Prostate gland (tissue), 2 donors: Measurements from ENCODE around the gene ATOSA. TPM values are rescaled to one million over a fixed set of nuclear protein-coding genes. Genes with fewer than 3 reads are reported as not detected.
A peak's percentile ranks its signal among the peaks of the same experiment; 100 is the strongest.

Source experiments
- DNase-seq: peaks from one replicate; pipeline ENCODE4 v3.0.0-alpha.2; 2019; ENCODE audit warnings: low spot score
- H3K27ac ChIP-seq, 2 donors: fragments of 200-600 bp; sonication (generic); 2 replicates each; pipeline ENCODE4 v1.5.1; 2017 to 2019
- H3K27me3 ChIP-seq: fragments of 200-600 bp; sonication (generic); replicated peaks from 2 replicates; pipeline ENCODE4 v1.5.1; 2019; ENCODE audit not compliant: insufficient read depth
- H3K36me3 ChIP-seq, 2 donors: fragments of 200-600 bp; sonication (generic); 1 replicate in 1 of 2; 2 replicates in 1 of 2; pipeline versions ENCODE4 v1.5.1 to v1.8.1; 2017 to 2019
- H3K4me1 ChIP-seq: fragments of 200-600 bp; sonication (generic); replicated peaks from 2 replicates; pipeline ENCODE4 v1.5.1; 2019
- H3K4me3 ChIP-seq, 2 donors: fragments of 200-600 bp; sonication (generic); 2 replicates each; pipeline ENCODE4 v1.5.1; 2017 to 2019
- H3K9me3 ChIP-seq: fragments of 200-600 bp; sonication (generic); 2 replicates; pipeline ENCODE4 v1.5.1; 2017
- CTCF ChIP-seq, 4 experiments: fragments of 200-600 bp in 2 of 4; fragments of 450-650 bp in 2 of 4; sonication (generic) in 2 of 4; IDR thresholded peaks; 1 replicate in 3 of 4; 2 replicates in 1 of 4; pipeline ENCODE4 v1.5.1; 2016 to 2019; ENCODE audit warnings: antibody characterized with exemption in 4 of 4, mild to moderate bottlenecking in 2 of 4, moderate library complexity in 2 of 4
- POLR2A ChIP-seq: fragments of 450-650 bp; IDR thresholded peaks from one replicate; pipeline ENCODE4 v1.6.1; 2016; ENCODE audit warnings: antibody characterized with exemption, mild to moderate bottlenecking
- POLR2AphosphoS5 ChIP-seq: sonication (generic); formaldehyde crosslinking; IDR thresholded peaks from one replicate; pipeline ENCODE4 v1.6.1; 2017; ENCODE audit warnings: antibody characterized with exemption
- WGBS: methylation state at CpG from one replicate; pipeline ENCODE4 v1.1.5; 2018; 5-methylcytosine and 5-hydroxymethylcytosine counted together
- intact Hi-C: fragments of 100-400 bp; cut with DNase I; formaldehyde crosslinking; loops from one replicate; pipeline ENCODE4 v1.14.2; 2022
- total RNA-seq, 2 donors: library from RNA; depleted of rRNA; stranded (reverse); fragments of >200 nt; gene quantifications; one replicate each; pipeline ENCODE4 v1.1.0, GENCODE V29; 2016

ATOSA gene
- total RNA-seq: 10 to 100 TPM; 44.3 to 81.6 TPM

- WGBS: 1% methylated on average over 55 of the region's 55 CpGs
- Histone ChIP-seq H3K36me3 (no peaks in the 10 kb centered on the region), H3K27ac (peak within 1 kb of the TSS; percentile 94 to 97), H3K27me3 (no peaks in the 10 kb centered on the region), H3K4me1 (no peaks in the 10 kb centered on the region), H3K9me3 (no peaks in the 10 kb centered on the region), H3K4me3 (peak within 1 kb of the TSS; percentile 66 to 73)
- intact Hi-C loops: loop anchor here (5.0 kb wide), 2 partner anchors 53 to 112 kb away; partner anchors contain the start of gene ARPP19
- peak in 2 of 4 experiments; percentile 30 to 37 for TF ChIP-seq CTCF (IDR thresholded peaks at IDR 0.05)
- TF ChIP-seq POLR2AphosphoS5: peak; percentile 92
- TF ChIP-seq POLR2A: peak; percentile 87
- DNase-seq: peak; percentile 95
These were observed at the start of gene ATOSA for GRCh38 chr15:52679232-52680040. TSS of gene ATOSA (minus strand) at chr15:52679388. CDS start at chr15:52678021, 1,367 bp downstream.

GRCh38 chr15:52728899-52729298 lies 49.7 kb upstream of the ATOSA start:
- Histone ChIP-seq H3K27ac (no peak overlapping the region), H3K27me3 (no peaks in the 10 kb centered on the region), H3K4me1 (no peaks in the 10 kb centered on the region), H3K4me3 (no peak overlapping the region), H3K36me3 (no peaks in the 10 kb centered on the region), H3K9me3 (no peaks in the 10 kb centered on the region)
- TF ChIP-seq CTCF (IDR thresholded peaks at IDR 0.05): no peak
- no peak for TF ChIP-seq POLR2A
- TF ChIP-seq POLR2AphosphoS5: peak; percentile 26
- DNase-seq: no peak
- WGBS: 39% methylated on average over 2 of the region's 2 CpGs
- intact Hi-C loops: no loop called here

- Histone ChIP-seq H3K4me3 (no peak overlapping the region), H3K4me1 (no peaks in the 10 kb centered on the region), H3K9me3 (no peaks in the 10 kb centered on the region), H3K27me3 (no peaks in the 10 kb centered on the region), H3K27ac (no peak overlapping the region), H3K36me3 (no peaks in the 10 kb centered on the region)
- WGBS: 78% methylated on average over 3 of the region's 3 CpGs
- TF ChIP-seq POLR2AphosphoS5: no peak
- intact Hi-C loops: no loop called here
- no peak for DNase-seq
These were observed 48.6 kb upstream of the ATOSA start for GRCh38 chr15:52727815-52728214.

GRCh38 chr15:52726195-52726594 lies 47.0 kb upstream of the ATOSA start:
- no peaks in the 10 kb centered on the region for H3K27me3 ChIP-seq
- H3K4me3 ChIP-seq: no peak overlapping the region
- TF ChIP-seq POLR2AphosphoS5: no peak
- no peak for TF ChIP-seq POLR2A
- no peak for TF ChIP-seq CTCF (IDR thresholded peaks at IDR 0.05)
- H3K27ac ChIP-seq: no peak overlapping the region
- H3K9me3 ChIP-seq: no peaks in the 10 kb centered on the region
- intact Hi-C loops: no loop called here
- DNase-seq: no peak
- H3K4me1 ChIP-seq: no peaks in the 10 kb centered on the region
- no peaks in the 10 kb centered on the region for H3K36me3 ChIP-seq
- 88% methylated on average over 2 of the region's 2 CpGs for WGBS

GRCh38 chr15:52718551-52718950 lies 39.4 kb upstream of the ATOSA start:
- TF ChIP-seq POLR2A (no peak), POLR2AphosphoS5 (no peak)
- Histone ChIP-seq H3K9me3 (no peaks in the 10 kb centered on the region), H3K27ac (no peak overlapping the region), H3K36me3 (no peaks in the 10 kb centered on the region), H3K4me3 (no peak overlapping the region), H3K27me3 (no peaks in the 10 kb centered on the region), H3K4me1 (no peaks in the 10 kb centered on the region)
- intact Hi-C loops: no loop called here
- 65% methylated on average over 2 of the region's 2 CpGs for WGBS
- no peak for DNase-seq

GRCh38 chr15:52717924-52718323 lies 38.7 kb upstream of the ATOSA start:
- no peaks in the 10 kb centered on the region for H3K36me3 ChIP-seq
- H3K4me1 ChIP-seq: no peaks in the 10 kb centered on the region
- TF ChIP-seq CTCF (IDR thresholded peaks at IDR 0.05) (no peak), POLR2A (no peak), POLR2AphosphoS5 (no peak)
- H3K4me3 ChIP-seq: no peak overlapping the region
- intact Hi-C loops: no loop called here
- no peaks in the 10 kb centered on the region for H3K9me3 ChIP-seq
- WGBS: 92% methylated on average over 6 of the region's 6 CpGs
- DNase-seq: no peak
- no peaks in the 10 kb centered on the region for H3K27me3 ChIP-seq
- H3K27ac ChIP-seq: no peak overlapping the region
